Measurements from ENCODE around the gene TSPEAR. TPM values are rescaled to one million over a fixed set of nuclear protein-coding genes. Genes with fewer than 3 reads are reported as not detected.

Gene TSPEAR
- total RNA-seq, 2 experiments from 2014 or later: not detected

DNA sequence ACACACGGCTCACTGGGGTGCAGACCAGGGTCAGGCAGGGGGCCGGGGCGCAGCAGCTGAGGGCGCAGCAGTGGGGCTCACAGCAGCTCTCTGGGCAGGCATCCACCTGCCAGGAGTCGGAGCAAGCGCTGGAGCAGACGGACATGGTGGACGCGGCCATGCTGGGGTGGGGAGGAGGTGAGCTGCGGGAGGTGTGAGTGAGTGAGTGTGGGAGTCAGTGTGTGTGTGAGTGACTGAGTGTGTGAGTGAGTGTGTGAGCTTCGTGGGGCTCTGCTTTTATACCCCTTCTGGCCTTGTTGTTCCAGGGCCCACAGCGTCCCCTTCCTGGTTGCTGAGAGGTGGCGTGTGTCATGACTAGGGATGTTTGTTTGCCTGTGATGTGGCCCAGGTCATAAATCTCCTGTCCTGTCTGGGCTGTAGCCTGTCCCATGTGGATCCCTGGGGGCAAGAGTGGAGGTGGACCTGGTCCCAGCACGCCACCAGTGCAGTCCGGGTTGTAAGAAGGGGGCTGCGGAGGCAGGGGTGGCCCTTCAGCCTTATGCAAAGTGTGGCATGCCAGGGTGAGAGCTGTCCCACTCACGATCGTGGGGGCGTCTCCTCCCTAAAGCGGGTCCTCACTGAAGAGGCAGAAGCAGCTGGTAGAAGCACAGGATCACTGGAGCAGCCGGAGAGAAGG lies 171.2 kb downstream of the TSPEAR start, which contains the start of gene KRTAP10-1:
TSS of gene KRTAP10-1 (minus strand) at position 205 of the 676 bp plus-strand sequence. CDS start at position 160, 45 bp downstream.
- ChIA-PET POLR2A (interaction anchor here (0.7 kb wide), 1 partner anchor 149 kb away, joined by 3 read pairs; no protein-coding TSS in a partner anchor), CTCF (interaction anchor here (1.2 kb wide), 1 partner anchor 30 kb away, joined by 3 read pairs; no protein-coding TSS in a partner anchor)
- TF ChIP-seq, protein P1, sequence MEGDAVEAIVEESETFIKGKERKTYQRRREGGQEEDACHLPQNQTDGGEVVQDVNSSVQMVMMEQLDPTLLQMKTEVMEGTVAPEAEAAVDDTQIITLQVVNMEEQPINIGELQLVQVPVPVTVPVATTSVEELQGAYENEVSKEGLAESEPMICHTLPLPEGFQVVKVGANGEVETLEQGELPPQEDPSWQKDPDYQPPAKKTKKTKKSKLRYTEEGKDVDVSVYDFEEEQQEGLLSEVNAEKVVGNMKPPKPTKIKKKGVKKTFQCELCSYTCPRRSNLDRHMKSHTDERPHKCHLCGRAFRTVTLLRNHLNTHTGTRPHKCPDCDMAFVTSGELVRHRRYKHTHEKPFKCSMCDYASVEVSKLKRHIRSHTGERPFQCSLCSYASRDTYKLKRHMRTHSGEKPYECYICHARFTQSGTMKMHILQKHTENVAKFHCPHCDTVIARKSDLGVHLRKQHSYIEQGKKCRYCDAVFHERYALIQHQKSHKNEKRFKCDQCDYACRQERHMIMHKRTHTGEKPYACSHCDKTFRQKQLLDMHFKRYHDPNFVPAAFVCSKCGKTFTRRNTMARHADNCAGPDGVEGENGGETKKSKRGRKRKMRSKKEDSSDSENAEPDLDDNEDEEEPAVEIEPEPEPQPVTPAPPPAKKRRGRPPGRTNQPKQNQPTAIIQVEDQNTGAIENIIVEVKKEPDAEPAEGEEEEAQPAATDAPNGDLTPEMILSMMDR (IDR thresholded peaks at IDR 0.05): no peak
- H3K36me3 Mint-ChIP-seq (ENCODE audit: low read depth): no peaks in the 10 kb centered on the region
- H3K27me3 Mint-ChIP-seq: no peaks in the 10 kb centered on the region
- H3K27ac Mint-ChIP-seq: no peak within 1 kb of the TSS
- intact Hi-C loops (cut with micrococcal nuclease): no loop called here
- ATAC-seq: no peak
- H3K4me1 Mint-ChIP-seq (ENCODE audit: low read depth): no peaks in the 10 kb centered on the region
- DNase-seq: no peak
- H3K9me3 Mint-ChIP-seq: no peaks in the 10 kb centered on the region
- H3K4me3 Mint-ChIP-seq: no peak within 1 kb of the TSS

DNA sequence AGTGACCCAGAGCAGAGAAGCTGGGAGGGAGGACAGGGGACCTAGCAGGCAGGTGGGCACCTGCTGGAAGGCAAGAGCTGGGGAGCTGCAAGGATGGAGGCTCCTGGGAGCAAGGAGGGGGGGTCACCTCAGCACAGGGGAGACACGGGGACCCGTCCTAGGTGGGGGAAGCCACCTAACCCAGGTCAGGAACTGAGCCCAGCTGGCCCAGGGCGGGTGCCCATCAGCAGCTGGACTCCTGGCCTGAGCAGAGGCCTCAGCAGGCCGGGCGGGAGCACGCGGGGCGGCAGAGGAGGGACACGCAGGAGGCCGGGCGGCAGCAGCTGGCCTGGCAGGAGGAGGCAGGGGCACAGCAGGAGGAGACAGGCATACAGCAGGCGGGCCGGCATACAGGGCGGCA lies 172.3 kb downstream of the TSPEAR start:
- ATAC-seq (no peak), DNase-seq (no peak)
- Mint-ChIP-seq H3K9me3 (no peaks in the 10 kb centered on the region), H3K27me3 (no peaks in the 10 kb centered on the region), H3K4me3 (no peak overlapping the region), H3K27ac (no peak overlapping the region), H3K36me3 (ENCODE audit: low read depth) (no peaks in the 10 kb centered on the region), H3K4me1 (ENCODE audit: low read depth) (no peaks in the 10 kb centered on the region)
- intact Hi-C loops (cut with micrococcal nuclease): no loop called here
- POLR2A ChIA-PET: no interaction called here
- TF ChIP-seq, protein P1 (IDR thresholded peaks at IDR 0.05): no peak
- CTCF ChIA-PET: no interaction called here

DNA sequence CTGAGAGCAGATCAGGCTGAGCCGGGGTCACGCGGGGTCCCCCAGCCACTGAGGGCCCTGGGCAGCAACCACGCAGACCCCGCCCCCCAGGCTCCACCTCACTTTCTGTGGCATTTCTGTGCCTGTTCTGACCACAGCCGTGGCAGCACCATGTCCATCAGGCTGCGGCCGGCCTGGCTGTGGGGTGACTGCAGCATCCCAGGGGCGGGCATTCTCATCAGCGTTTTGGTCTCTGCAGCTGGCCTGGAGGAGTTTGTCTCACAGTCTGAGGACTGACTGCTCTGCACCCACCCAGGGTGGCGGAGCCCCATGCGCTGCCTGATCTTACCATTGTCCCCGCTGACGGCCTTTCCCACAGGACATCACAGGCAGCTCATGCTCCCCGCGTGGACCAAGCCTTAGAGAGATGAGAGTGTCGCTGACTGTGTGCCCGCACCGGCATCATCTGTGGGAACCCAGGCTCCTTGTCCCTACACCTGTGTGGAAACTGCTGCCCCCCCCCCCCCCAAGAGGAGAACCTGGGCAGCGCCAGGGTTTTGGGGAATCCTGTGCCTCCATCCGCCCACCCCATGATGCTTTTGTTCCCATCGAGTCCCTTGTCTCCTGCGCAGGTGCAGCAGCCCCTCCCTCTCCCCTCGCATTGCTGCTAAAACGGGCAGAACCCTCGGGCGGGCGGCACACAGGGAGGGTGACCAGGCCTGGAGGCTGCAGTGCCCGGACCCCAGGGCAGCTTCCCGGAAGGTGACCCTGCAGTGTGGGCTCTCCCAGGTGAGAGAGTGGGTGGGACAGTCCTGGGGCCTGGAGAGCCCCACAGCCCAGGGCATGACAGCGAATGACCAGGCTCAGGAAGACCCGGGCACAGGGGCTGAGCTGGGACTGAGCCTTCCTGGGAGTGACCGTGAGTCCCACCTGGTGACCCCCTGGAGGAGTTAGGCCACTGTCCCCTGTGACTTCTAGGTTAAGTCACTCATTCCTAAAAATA lies 173.2 kb downstream of the TSPEAR start:
- no peak for ATAC-seq
- H3K4me1 Mint-ChIP-seq (ENCODE audit: low read depth): no peaks in the 10 kb centered on the region
- no peak for DNase-seq

DNA sequence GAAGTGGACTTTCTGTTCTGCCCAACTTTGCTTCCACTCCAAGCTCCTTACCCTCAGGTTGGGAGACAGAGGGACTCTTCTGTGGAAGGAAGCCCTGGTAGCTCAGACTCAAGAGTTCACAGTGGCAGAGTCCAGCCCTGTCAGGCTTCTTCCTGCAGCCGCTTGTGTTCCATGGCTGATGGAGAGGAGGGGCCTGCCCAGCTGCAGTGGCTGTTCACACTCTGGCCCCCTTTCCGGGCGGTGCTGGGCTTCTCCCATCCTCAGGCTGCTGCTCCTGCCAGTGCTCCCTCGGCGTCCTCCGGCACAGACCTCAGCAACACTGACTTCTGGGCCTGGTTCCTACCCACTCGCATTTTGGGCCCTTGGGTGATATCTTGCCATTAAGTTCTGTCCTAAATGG lies 175.4 kb downstream of the TSPEAR start:
- ATAC-seq (no peak), DNase-seq (no peak)
- POLR2A ChIA-PET: interaction anchor here (1.0 to 1.4 kb wide), 2 partner anchors 9 to 21 kb away, joined by 3 read pairs; no protein-coding TSS in a partner anchor
- TF ChIP-seq, protein P1 (IDR thresholded peaks at IDR 0.05): no peak
- H3K27me3 Mint-ChIP-seq: no peaks in the 10 kb centered on the region
- no peaks in the 10 kb centered on the region for H3K4me1 Mint-ChIP-seq (ENCODE audit: low read depth)
- CTCF ChIA-PET: no interaction called here
- H3K9me3 Mint-ChIP-seq: no peaks in the 10 kb centered on the region
- no peak overlapping the region for H3K27ac Mint-ChIP-seq
- intact Hi-C loops (cut with micrococcal nuclease): no loop called here
- no peak overlapping the region for H3K4me3 Mint-ChIP-seq
- H3K36me3 Mint-ChIP-seq (ENCODE audit: low read depth): no peaks in the 10 kb centered on the region

More for the DNA sequence above, 173.2 kb downstream of the TSPEAR start:
- H3K27me3 Mint-ChIP-seq: no peaks in the 10 kb centered on the region
- H3K27ac Mint-ChIP-seq: no peak overlapping the region
- no peaks in the 10 kb centered on the region for H3K36me3 Mint-ChIP-seq (ENCODE audit: low read depth)
- H3K9me3 Mint-ChIP-seq: no peaks in the 10 kb centered on the region
- H3K4me3 Mint-ChIP-seq: no peak overlapping the region
- ChIA-PET POLR2A (no interaction called here), CTCF (no interaction called here)
- intact Hi-C loops (cut with micrococcal nuclease): no loop called here
- TF ChIP-seq, protein P1 (IDR thresholded peaks at IDR 0.05): no peak
